H9 (cell line): ENCODE measurements around the gene MXI1. TPM values are rescaled to one million over a fixed set of nuclear protein-coding genes. Genes with fewer than 3 reads are reported as not detected.

Experiments
- DNase-seq: peaks from one replicate; pipeline ENCODE4 v3.0.0-alpha.2; 2017
- H2AFZ ChIP-seq: one replicate; pipeline ENCODE4 v1.6.1; 2013; ENCODE audit warnings: mild to moderate bottlenecking, low read length, control low read depth, moderate library complexity
- H2AK5ac ChIP-seq: 2 replicates; pipeline ENCODE4 v1.6.1; 2013; ENCODE audit warnings: low read length, control low read depth, mixed read lengths; ENCODE audit not compliant: insufficient read length
- H2BK120ac ChIP-seq: one replicate; pipeline ENCODE4 v1.6.1; 2013; ENCODE audit warnings: low read depth, mild to moderate bottlenecking, low read length, control low read depth, inconsistent platforms; ENCODE audit not compliant: poor library complexity, severe bottlenecking
- H2BK12ac ChIP-seq: 2 replicates; pipeline ENCODE4 v1.6.1; 2013; ENCODE audit warnings: low read length, control low read depth, mixed read lengths, low read depth; ENCODE audit not compliant: insufficient read length
- H2BK15ac ChIP-seq: 2 replicates; pipeline ENCODE4 v1.6.1; 2013; ENCODE audit warnings: low read depth, low read length, control low read depth
- H2BK20ac ChIP-seq: one replicate; pipeline ENCODE4 v1.6.1; 2013; ENCODE audit warnings: low read depth, mild to moderate bottlenecking, low read length, control low read depth, inconsistent platforms; ENCODE audit not compliant: poor library complexity, severe bottlenecking
- H2BK5ac ChIP-seq: 2 replicates; pipeline ENCODE4 v1.6.1; 2013; ENCODE audit warnings: low read length, control low read depth, mixed read lengths; ENCODE audit not compliant: insufficient read length
- H3K14ac ChIP-seq: 2 replicates; pipeline ENCODE4 v1.6.1; 2013; ENCODE audit warnings: low read length, control low read depth; ENCODE audit not compliant: insufficient read depth
- H3K18ac ChIP-seq: 2 replicates; pipeline ENCODE4 v1.6.1; 2013; ENCODE audit warnings: low read depth, mild to moderate bottlenecking, mixed read lengths, low read length, control low read depth; ENCODE audit not compliant: insufficient read length
- H3K23ac ChIP-seq: 2 replicates; pipeline ENCODE4 v1.6.1; 2013; ENCODE audit warnings: low read length, control low read depth, mixed read lengths, low read depth; ENCODE audit not compliant: insufficient read length
- H3K23me2 ChIP-seq: 2 replicates; pipeline ENCODE4 v1.6.1; 2013; ENCODE audit warnings: low read depth, mild to moderate bottlenecking, mixed read lengths, low read length, control low read depth; ENCODE audit not compliant: insufficient read length, poor library complexity, severe bottlenecking
- H3K27ac ChIP-seq: 2 replicates; pipeline ENCODE4 v1.5.1; 2013; ENCODE audit warnings: low read length, control low read depth, mixed read lengths, low read depth; ENCODE audit not compliant: insufficient read length
- H3K27me3 ChIP-seq: 2 replicates; pipeline ENCODE4 v1.6.1; 2013; ENCODE audit warnings: low read length, control low read depth, inconsistent platforms; ENCODE audit not compliant: insufficient read depth
- H3K4ac ChIP-seq: 2 replicates; pipeline ENCODE4 v1.6.1; 2013; ENCODE audit warnings: low read depth, mild to moderate bottlenecking, control low read depth, inconsistent platforms, low read length, moderate library complexity
- H3K4me1 ChIP-seq: 2 replicates; pipeline ENCODE4 v1.6.1; 2013; ENCODE audit warnings: low read length, control low read depth, inconsistent platforms; ENCODE audit not compliant: insufficient read depth
- H3K4me2 ChIP-seq: 2 replicates; pipeline ENCODE4 v1.6.1; 2013; ENCODE audit warnings: low read length, control low read depth, mixed read lengths; ENCODE audit not compliant: insufficient read length, insufficient read depth
- H3K56ac ChIP-seq: 2 replicates; pipeline ENCODE4 v1.6.1; 2013; ENCODE audit warnings: low read depth, mild to moderate bottlenecking, mixed read lengths, low read length, control low read depth; ENCODE audit not compliant: insufficient read length
- H3K79me1 ChIP-seq: 2 replicates; pipeline ENCODE4 v1.6.1; 2013; ENCODE audit warnings: low read depth, mild to moderate bottlenecking, moderate library complexity, low read length, control low read depth, inconsistent platforms; ENCODE audit not compliant: insufficient read depth, poor library complexity, severe bottlenecking
- H3K79me2 ChIP-seq: 2 replicates; pipeline ENCODE4 v1.6.1; 2013; ENCODE audit warnings: low read length, control low read depth, inconsistent platforms; ENCODE audit not compliant: insufficient read depth
- H3K9ac ChIP-seq: 2 replicates; pipeline ENCODE4 v1.6.1; 2013; ENCODE audit warnings: low read length, control low read depth, mixed read lengths; ENCODE audit not compliant: insufficient read length; ENCODE audit errors: extremely low read depth
- H3K9me3 ChIP-seq: one replicate; pipeline ENCODE4 v1.6.1; 2013; ENCODE audit warnings: low read depth, low read length, inconsistent platforms; ENCODE audit not compliant: control insufficient read depth
- H3T11ph ChIP-seq: one replicate; pipeline ENCODE4 v1.6.1; 2013; ENCODE audit warnings: mild to moderate bottlenecking, low read length, control low read depth, inconsistent platforms
- H4K20me1 ChIP-seq: one replicate; pipeline ENCODE4 v1.6.1; 2013; ENCODE audit not compliant: control insufficient read depth, insufficient read length, insufficient read depth
- H4K5ac ChIP-seq: 2 replicates; pipeline ENCODE4 v1.6.1; 2013; ENCODE audit warnings: low read depth, mild to moderate bottlenecking, mixed read lengths, low read length, control low read depth; ENCODE audit not compliant: insufficient read length
- H4K8ac ChIP-seq: replicated peaks from 2 replicates; pipeline ENCODE4 v1.6.1; 2013; ENCODE audit warnings: low read length, control low read depth, mixed read lengths, low read depth; ENCODE audit not compliant: insufficient read length
- H4K91ac ChIP-seq: 2 replicates; pipeline ENCODE4 v1.6.1; 2013; ENCODE audit warnings: low read depth, mild to moderate bottlenecking, moderate library complexity, mixed read lengths, low read length, control low read depth; ENCODE audit not compliant: insufficient read length
- H3K27ac Mint-ChIP-seq, 3 experiments: 2 replicates in 2 of 3; 3 replicates in 1 of 3; pipeline ENCODE4 v1.8.0; 2020 to 2021; ENCODE audit warnings: mixed read lengths in 3 of 3, mild to moderate bottlenecking in 1 of 3, moderate library complexity in 1 of 3
- H3K27me3 Mint-ChIP-seq: 2 replicates; pipeline ENCODE4 v1.8.0; 2021; ENCODE audit warnings: low read depth, mild to moderate bottlenecking, moderate library complexity, mixed read lengths
- H3K36me3 Mint-ChIP-seq, 3 experiments: 2 replicates in 2 of 3; 3 replicates in 1 of 3; pipeline ENCODE4 v1.8.0; 2020 to 2021; ENCODE audit warnings: low read depth in 3 of 3, mixed read lengths in 3 of 3; ENCODE audit not compliant: insufficient read depth in 1 of 3
- H3K4me1 Mint-ChIP-seq, 2 experiments: 2 replicates each; pipeline ENCODE4 v1.8.0; 2020; ENCODE audit warnings: mixed read lengths in 2 of 2
- H3K4me3 Mint-ChIP-seq, 2 experiments: 2 replicates in 1 of 2; 3 replicates in 1 of 2; pipeline ENCODE4 v1.8.0; 2020 to 2021; ENCODE audit warnings: mild to moderate bottlenecking in 2 of 2, mixed read lengths in 2 of 2, moderate library complexity in 1 of 2
- H3K9me3 Mint-ChIP-seq, 2 experiments: 2 replicates in 1 of 2; 3 replicates in 1 of 2; pipeline ENCODE4 v1.8.0; 2020; ENCODE audit warnings: mild to moderate bottlenecking in 2 of 2, mixed read lengths in 2 of 2, moderate library complexity in 1 of 2
- CTCF ChIP-seq: fragments of 200-600 bp; sonication (generic); conservative IDR thresholded peaks from 3 replicates; pipeline ENCODE4 v1.8.0; 2021; ENCODE audit warnings: antibody characterized with exemption, mild to moderate bottlenecking
- WGBS: extraction: QIAGEN DNeasy Blood & Tissue Kit; methylation state at CpG from one replicate; pipeline ENCODE4 v1.1.7; 2013; ENCODE audit warnings: missing lambda C conversion rate, low lambda C conversion rate, mixed read lengths; ENCODE audit not compliant: insufficient read length; ENCODE audit errors: extremely low coverage; 5-methylcytosine and 5-hydroxymethylcytosine counted together
- total RNA-seq: library from RNA; stranded (reverse); gene quantifications from 2 replicates; pipeline ENCODE4 v1.2.1, GENCODE V29; 2021

MXI1 gene
- total RNA-seq, 1 experiment from 2014 or later, result 5.6 TPM

- Histone ChIP-seq H3K4ac (no peak overlapping the region), H2AK5ac (no peak overlapping the region), H3K18ac (no peak overlapping the region), H3K4me1 (no peaks in the 10 kb centered on the region; the same call in 1 of the 2 replicates), H2BK120ac (no peak overlapping the region), H4K8ac (no peak overlapping the region), H2BK20ac (no peak overlapping the region), H2BK12ac (no peak overlapping the region), H2BK15ac (no peak overlapping the region), H4K91ac (no peak overlapping the region), H3K9me3 (no peaks in the 10 kb centered on the region), H3K56ac (no peak overlapping the region), H3T11ph (no peak overlapping the region), H4K20me1 (no peaks in the 10 kb centered on the region), H3K27ac (no peak overlapping the region), H3K79me2 (no peaks in the 10 kb centered on the region), H2BK5ac (no peak overlapping the region), H3K9ac (no peak overlapping the region), H3K27me3 (peaks cover 1% of the 10 kb centered on the region; the same call in 1 of the 2 replicates), H2AFZ (no peak overlapping the region), H3K23ac (no peak overlapping the region), H4K5ac (no peak overlapping the region), H3K79me1 (no peaks in the 10 kb centered on the region), H3K14ac (no peak overlapping the region), H3K4me2 (no peak overlapping the region), H3K23me2 (peaks cover 10% of the 10 kb centered on the region)
- Mint-ChIP-seq H3K9me3 (no peaks in the 10 kb centered on the region; a peak in 1 of 5 replicates), H3K27me3 (peaks cover 96% of the 10 kb centered on the region), H3K27ac (no peak overlapping the region), H3K36me3 (no peaks in the 10 kb centered on the region), H3K4me1 (peaks cover 27 to 36% of the 10 kb centered on the region in 2 experiments), H3K4me3 (no peak overlapping the region)
- WGBS, result no CpG with 5 or more reads among the region's 8 CpGs
- TF ChIP-seq CTCF, result no peak
- no peak for DNase-seq
Observed at GRCh38 chr10:110203500-110204455, 3.6 kb upstream of the MXI1 start.
